GM18511 (cell line): ENCODE results near the gene FAM135A.

Experiments used
- ATAC-seq: cut with Tn5 transposase; IDR thresholded peaks from one replicate; pipeline ENCODE4 v1.9.1; 2021; ENCODE audit warnings: mild to moderate bottlenecking, moderate library complexity; ENCODE audit not compliant: unreplicated experiment

Gene FAM135A

GRCh38 chr6:70413114-70413991, at the start of gene FAM135A:
Gene FAM135A, plus strand, starts transcription at chr6:70413508. Its CDS starts 14,835 bp downstream, at chr6:70428343.
- peak; percentile 83 for ATAC-seq

GRCh38 chr6:70363741-70364493, 49.4 kb upstream of the FAM135A start:
- no peak for ATAC-seq

GRCh38 chr6:70369332-70369950, 43.9 kb upstream of the FAM135A start:
- peak; percentile 89 for ATAC-seq

- no peak for ATAC-seq
These were observed 42.8 kb upstream of the FAM135A start for GRCh38 chr6:70370496-70370895.

GRCh38 chr6:70371454-70372105, 41.7 kb upstream of the FAM135A start:
- peak; percentile 43 for ATAC-seq

GRCh38 chr6:70375166-70375565, 38.1 kb upstream of the FAM135A start:
- ATAC-seq: no peak

GRCh38 chr6:70375882-70376281, 37.4 kb upstream of the FAM135A start:
- ATAC-seq: no peak

- no peak for ATAC-seq
These were observed 36.7 kb upstream of the FAM135A start for GRCh38 chr6:70376628-70377027.

GRCh38 chr6:70377372-70377771, 35.9 kb upstream of the FAM135A start:
- ATAC-seq: no peak

GRCh38 chr6:70379473-70380013, 33.8 kb upstream of the FAM135A start:
- peak; percentile 27 for ATAC-seq

- peak; percentile 95 for ATAC-seq
These were observed 33.1 kb upstream of the FAM135A start for GRCh38 chr6:70380252-70380651.

GRCh38 chr6:70380771-70381416, 32.4 kb upstream of the FAM135A start:
- ATAC-seq: no peak

GRCh38 chr6:70381417-70381782, 31.9 kb upstream of the FAM135A start:
- ATAC-seq: no peak

- ATAC-seq: no peak
These were observed 27.4 kb upstream of the FAM135A start for GRCh38 chr6:70385901-70386300.

- ATAC-seq: no peak
These were observed 24.5 kb upstream of the FAM135A start for GRCh38 chr6:70388814-70389213.

GRCh38 chr6:70389261-70389660, 24.0 kb upstream of the FAM135A start:
- no peak for ATAC-seq

- no peak for ATAC-seq
These were observed 23.2 kb upstream of the FAM135A start for GRCh38 chr6:70390067-70390466.

GRCh38 chr6:70391492-70391891, 21.8 kb upstream of the FAM135A start:
- ATAC-seq: no peak

- ATAC-seq: no peak
These were observed 18.6 kb upstream of the FAM135A start for GRCh38 chr6:70394518-70395300.

GRCh38 chr6:70395301-70395672, 18.0 kb upstream of the FAM135A start:
- no peak for ATAC-seq
